Measurements from ENCODE around the gene RNFT2.

Gene RNFT2

GRCh38 chr12:116879509-116880212, 141.5 kb downstream of the RNFT2 start:
- no peak for DNase-seq (ENCODE audit: low spot score)

DNA sequence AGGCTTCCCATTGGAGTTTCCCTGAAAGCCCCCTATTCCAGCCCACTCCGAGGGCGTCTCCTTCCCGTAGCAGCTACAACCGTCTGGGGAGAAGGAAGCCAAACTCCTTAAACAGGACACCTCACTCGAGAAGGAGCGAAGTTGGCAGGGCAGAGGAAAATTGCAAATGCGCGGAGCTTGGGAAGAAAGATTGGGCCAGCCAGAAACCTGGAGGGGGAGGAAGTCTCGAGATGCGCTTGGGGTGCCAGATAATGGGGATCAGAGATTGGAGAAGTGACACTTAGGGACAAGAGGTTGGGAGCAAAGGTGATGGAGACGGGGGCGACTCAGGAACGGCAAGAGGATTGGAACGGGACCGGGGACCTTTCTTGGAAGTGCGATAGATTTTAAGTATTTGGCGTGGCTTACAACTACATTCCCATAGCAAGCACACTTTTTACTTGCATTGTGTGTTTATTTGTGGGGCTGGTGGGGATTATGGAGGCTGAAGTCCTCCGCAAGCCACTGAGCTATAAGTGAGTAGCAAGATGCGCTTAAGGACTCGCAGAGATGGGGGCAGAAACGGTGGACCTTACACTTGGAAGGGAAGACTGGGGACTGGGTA, 142.2 kb downstream of the RNFT2 start:
- no peak for DNase-seq (ENCODE audit: low spot score)

DNA sequence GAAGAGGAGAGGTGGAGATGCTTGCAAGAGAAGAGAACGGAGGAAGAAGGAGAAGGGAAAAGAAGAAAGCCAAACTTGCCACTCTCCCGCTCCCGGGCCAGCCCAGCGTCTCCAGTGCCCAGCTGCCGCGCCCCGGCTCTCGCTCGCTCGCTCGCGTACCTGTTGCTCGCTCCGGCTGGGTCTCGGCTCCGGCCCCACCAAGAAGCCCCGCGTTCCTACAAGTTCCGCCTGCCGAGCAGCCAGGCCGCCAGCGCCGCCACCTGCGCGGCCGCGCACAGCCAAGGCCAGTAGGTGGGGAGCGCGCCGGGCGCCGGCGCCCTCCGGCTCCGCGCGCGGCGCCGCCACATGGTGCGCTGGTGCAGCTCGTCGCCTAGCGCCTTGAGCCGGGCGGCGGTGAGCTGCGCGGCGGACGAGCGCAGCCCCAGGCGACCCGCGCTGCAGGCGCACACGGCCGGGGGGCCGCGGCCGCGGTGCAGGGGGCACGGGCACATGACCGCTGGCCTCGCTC, 142.8 kb downstream of the RNFT2 start:
- no peak for DNase-seq (ENCODE audit: low spot score)

- no peak for DNase-seq (ENCODE audit: low spot score)
Measured at GRCh38 chr12:116881325-116881876, 143.3 kb downstream of the RNFT2 start, which contains the start of gene HRK. HRK (minus strand) TSS chr12:116881441; CDS start chr12:116881307, 134 bp downstream.

DNA sequence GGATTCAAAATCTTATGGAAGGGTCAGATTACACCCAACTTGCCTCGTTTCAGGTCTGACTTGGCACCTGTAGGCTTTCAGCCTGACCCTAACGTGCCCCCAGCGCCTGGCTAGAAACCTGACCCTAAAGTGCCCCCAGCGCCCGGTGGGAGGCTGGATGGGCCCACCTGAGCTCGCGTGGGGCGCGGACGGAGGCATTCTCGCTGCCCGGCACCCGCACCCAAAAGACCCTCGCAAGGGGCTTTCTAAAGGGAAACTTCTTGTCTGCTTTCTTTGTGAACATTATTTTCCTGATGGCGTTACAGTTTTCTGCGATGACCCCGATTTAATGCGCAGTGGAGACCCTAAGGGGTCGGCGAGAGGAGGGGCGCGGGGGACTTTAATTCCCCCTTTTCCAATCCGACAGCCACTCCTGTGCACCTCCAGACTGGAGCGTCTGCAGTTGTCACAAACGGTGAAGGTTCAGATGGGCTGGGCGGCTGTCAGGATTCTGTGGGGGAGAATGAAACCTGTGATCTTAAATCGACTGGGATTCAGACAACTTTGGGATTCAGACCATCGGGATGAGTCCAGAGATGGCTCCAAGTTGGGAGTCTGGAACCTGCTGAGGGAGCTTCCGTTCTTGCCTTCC, 143.9 kb downstream of the RNFT2 start:
- no peak for DNase-seq (ENCODE audit: low spot score)

- DNase-seq (ENCODE audit: low spot score): peak; percentile 61
Measured at GRCh38 chr12:116882742-116883141, 144.6 kb downstream of the RNFT2 start.

- DNase-seq (ENCODE audit: low spot score): no peak
Measured at GRCh38 chr12:116884871-116885270, 146.8 kb downstream of the RNFT2 start.

DNA sequence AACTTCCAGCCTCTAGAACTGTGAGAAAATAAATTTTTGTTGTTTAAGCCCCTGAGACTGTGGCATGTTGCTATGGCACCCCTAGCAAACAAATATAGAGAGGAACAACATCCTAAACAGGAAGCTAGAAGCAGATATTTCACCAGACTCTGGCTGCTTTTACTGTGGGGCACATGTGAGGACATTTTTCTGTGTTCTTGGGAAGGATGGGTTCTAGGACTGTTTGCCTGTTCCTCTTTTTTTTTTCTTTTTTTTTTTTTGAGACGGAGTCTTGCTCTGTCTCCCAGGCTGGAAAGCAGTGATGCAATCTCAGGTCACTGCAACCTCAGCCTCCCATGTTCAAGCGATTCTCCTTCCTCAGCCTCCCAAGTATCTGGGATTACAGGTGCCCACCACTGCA, 147.4 kb downstream of the RNFT2 start:
- DNase-seq (ENCODE audit: low spot score): no peak

- no peak for DNase-seq (ENCODE audit: low spot score)
Measured at GRCh38 chr12:116887244-116887643, 149.1 kb downstream of the RNFT2 start.

- DNase-seq (ENCODE audit: low spot score): no peak
Measured at GRCh38 chr12:116887897-116888296, 149.8 kb downstream of the RNFT2 start.

DNA sequence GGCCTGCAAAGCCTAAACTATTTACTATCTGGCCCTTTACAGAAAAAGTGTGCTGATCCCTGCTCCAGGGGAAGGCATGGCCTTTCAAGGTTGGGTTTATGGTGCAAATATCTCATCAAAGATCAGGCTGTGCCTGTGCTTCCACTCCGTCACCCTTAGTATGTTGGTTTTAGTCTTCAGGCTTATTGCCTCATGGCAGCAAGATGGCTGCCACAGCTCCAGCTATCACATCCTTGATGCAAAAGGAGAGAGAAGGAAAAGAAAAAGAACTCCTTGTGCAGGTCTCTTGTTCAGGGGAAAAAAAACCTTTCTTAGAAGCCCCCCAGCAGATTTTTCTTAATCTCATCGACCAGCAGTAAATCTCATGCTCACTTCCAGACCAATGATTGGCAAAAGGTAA, 152.2 kb downstream of the RNFT2 start:
- DNase-seq (ENCODE audit: low spot score): no peak

GRCh38 chr12:116891019-116891418, 152.9 kb downstream of the RNFT2 start:
- no peak for DNase-seq (ENCODE audit: low spot score)

GRCh38 chr12:116892349-116893140, 154.4 kb downstream of the RNFT2 start:
- DNase-seq (ENCODE audit: low spot score): no peak

- DNase-seq (ENCODE audit: low spot score): no peak
Measured at GRCh38 chr12:116894913-116895312, 156.8 kb downstream of the RNFT2 start.

DNA sequence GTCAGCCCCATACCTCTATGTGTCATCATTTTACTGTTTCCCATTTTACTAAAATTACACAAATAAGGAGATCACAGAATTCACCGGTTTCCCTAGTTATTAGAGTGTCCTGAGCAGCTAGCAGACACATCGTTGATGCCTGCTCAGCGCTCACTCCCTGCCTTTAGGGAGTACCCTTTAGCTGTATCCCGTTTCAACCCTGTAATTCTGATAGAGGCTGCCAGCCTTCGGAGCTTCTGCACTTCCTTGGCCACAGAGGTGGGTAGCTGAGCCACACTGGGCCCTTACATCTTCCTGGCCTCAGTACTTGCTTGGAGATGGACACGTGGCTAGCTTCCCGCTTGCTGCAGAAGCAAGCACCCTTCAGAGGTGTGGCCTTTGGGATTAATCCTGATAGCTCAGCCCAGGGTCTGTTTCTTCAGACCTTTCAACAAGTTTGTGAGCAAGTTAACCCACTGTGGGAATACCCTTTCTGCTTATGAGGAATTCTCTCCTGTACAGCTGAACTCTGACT, 158.4 kb downstream of the RNFT2 start:
- no peak for DNase-seq (ENCODE audit: low spot score)

- DNase-seq (ENCODE audit: low spot score): no peak
Measured at GRCh38 chr12:116897476-116897875, 159.4 kb downstream of the RNFT2 start.

DNA sequence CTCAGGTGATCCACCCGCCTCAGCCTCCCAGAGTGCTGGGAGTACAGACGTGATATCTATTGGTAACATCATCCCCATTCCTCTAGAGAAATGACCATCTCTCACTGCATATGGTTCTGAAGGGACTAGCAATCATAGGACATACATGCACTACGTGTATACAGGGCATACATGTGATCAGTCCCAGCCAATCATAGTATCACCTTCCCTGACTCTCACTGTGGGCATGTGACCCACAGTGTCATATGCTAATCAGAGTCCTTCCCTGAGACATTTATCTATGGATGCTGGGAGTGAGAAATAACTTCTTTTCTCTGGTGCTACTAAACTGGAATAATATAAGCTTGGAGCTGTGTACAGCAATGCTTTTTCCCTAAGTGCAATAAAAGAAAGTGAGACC, 160.6 kb downstream of the RNFT2 start:
- no peak for DNase-seq (ENCODE audit: low spot score)

DNA sequence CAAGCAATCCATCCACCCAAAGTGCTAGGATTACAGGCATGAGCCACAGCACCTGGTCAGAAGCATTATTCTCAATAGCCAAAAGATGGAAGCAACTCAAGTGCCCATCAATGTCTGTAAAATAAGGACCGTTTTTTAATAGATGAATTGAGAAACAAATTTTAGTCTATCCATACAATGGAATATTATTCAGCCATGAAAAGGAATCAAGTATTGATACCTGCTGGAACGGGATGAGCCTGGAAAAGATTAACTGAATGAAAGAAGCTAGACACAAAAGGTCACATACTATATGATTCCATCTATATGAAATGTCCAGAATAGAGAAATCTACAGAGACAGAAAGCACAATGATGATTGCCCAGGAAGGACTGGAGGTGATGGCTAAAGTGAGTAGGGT, 163.5 kb downstream of the RNFT2 start:
- DNase-seq (ENCODE audit: low spot score): no peak

Data from Ammon's horn (tissue), 1 donor.